GM12878 (cell line): ENCODE results near the gene NFATC3. TPM values are rescaled to one million over a fixed set of nuclear protein-coding genes. Genes with fewer than 3 reads are reported as not detected.

ENCODE experiments used
- ATAC-seq: fragments of 200-7000 bp; cut with Tn5 transposase; 3 replicates; pipeline ENCODE4 v1.9.1; 2020; ENCODE audit warnings: mild to moderate bottlenecking, moderate library complexity
- BruUV-seq: library from RNA; stranded (reverse); fragments of 400-500 nt; replicated peaks from 2 replicates; lab custom pipeline; 2021; lab: Mats Ljungman, UMichigan
- CTCF ChIA-PET: fragments of 300-600 bp; sonication (Branson Sonifier 250); formaldehyde crosslinking; extraction: SDS; loops from one replicate; lab custom pipeline; 2021; ENCODE audit warnings: inconsistent platforms; lab: Yijun Ruan, JAX
- POLR2A ChIA-PET: fragments of 350-600 bp; formaldehyde crosslinking; extraction: SDS; loops from one replicate; lab custom pipeline; 2021; ENCODE audit warnings: inconsistent platforms; lab: Charles Lee
- RAD21 ChIA-PET: fragments of 300-600 bp; sonication (Branson Sonifier 250); formaldehyde crosslinking; loops from one replicate; lab custom pipeline; 2023; ENCODE audit warnings: antibody characterized with exemption; ENCODE audit not compliant: unreplicated experiment; lab: Charles Lee
- SMC1A ChIA-PET: fragments of 300-600 bp; sonication (Branson Sonifier 250); formaldehyde crosslinking; loops from one replicate; lab custom pipeline; 2023; ENCODE audit not compliant: unreplicated experiment, uncharacterized antibody; lab: Charles Lee
- DNase-seq: peaks from one replicate; pipeline ENCODE4 v3.0.0-alpha.2; 2011; ENCODE audit warnings: low read depth, low spot score
- FAIRE-seq: peaks from 3 replicates; lab custom pipeline; 2011; peaks lifted over from hg19 to GRCh38; lab: Jason Lieb, UNC
- H2AFZ ChIP-seq: 2 replicates; pipeline ENCODE4 v1.6.0; 2011; ENCODE audit warnings: low read depth, low read length, control low read depth; ENCODE audit not compliant: control insufficient read depth
- H3K27ac ChIP-seq: 2 replicates; pipeline ENCODE4 v1.5.1; 2011; ENCODE audit warnings: control low read depth; ENCODE audit not compliant: control insufficient read depth, insufficient read depth
- H3K27me3 ChIP-seq, 2 experiments: replicated peaks in 1 of 2; 2 replicates each; pipeline versions ENCODE4 v1.6.0 to v1.6.1; 2011; ENCODE audit warnings: low read length in 1 of 2; ENCODE audit not compliant: control insufficient read depth in 2 of 2, insufficient read depth in 2 of 2
- H3K36me3 ChIP-seq, 2 experiments: 2 replicates each; pipeline ENCODE4 v1.5.1; 2011; ENCODE audit warnings: low read length in 1 of 2; ENCODE audit not compliant: control insufficient read depth in 2 of 2, insufficient read depth in 2 of 2
- H3K4me1 ChIP-seq: 2 replicates; pipeline ENCODE4 v1.6.1; 2011; ENCODE audit warnings: mild to moderate bottlenecking, low read length, moderate library complexity, mixed read lengths; ENCODE audit not compliant: control insufficient read depth, insufficient read depth
- H3K4me2 ChIP-seq: 2 replicates; pipeline ENCODE4 v1.6.0; 2011; ENCODE audit warnings: control low read depth; ENCODE audit not compliant: control insufficient read depth, insufficient read depth
- H3K4me3 ChIP-seq: fragments of 200-600 bp; sonication (generic); 2 replicates; pipeline ENCODE4 v1.5.1; 2016
- H3K79me2 ChIP-seq: 2 replicates; pipeline ENCODE4 v1.6.0; 2011; ENCODE audit warnings: low read length; ENCODE audit not compliant: control insufficient read depth, insufficient read depth
- H3K9ac ChIP-seq: 2 replicates; pipeline ENCODE4 v1.8.0; 2011; ENCODE audit warnings: low read length, control low read depth, mixed read lengths; ENCODE audit not compliant: control insufficient read depth, insufficient read depth
- H3K9me3 ChIP-seq: replicated peaks from 3 replicates; pipeline ENCODE4 v1.5.1; 2011; ENCODE audit warnings: mild to moderate bottlenecking, low read length; ENCODE audit not compliant: control insufficient read depth, insufficient read depth
- H4K20me1 ChIP-seq: 2 replicates; pipeline ENCODE4 v1.6.0; 2011; ENCODE audit not compliant: control insufficient read depth, insufficient read depth
- ATF7 ChIP-seq: fragments of 450-650 bp; IDR thresholded peaks from 2 replicates; pipeline ENCODE4 v1.6.1; 2016; ENCODE audit warnings: low read depth, mild to moderate bottlenecking
- CEBPB ChIP-seq, 2 experiments: fragments of 150-350 bp in 1 of 2; IDR thresholded peaks; 2 replicates each; pipeline ENCODE4 v1.6.1; 2012 to 2014; ENCODE audit warnings: low read depth in 2 of 2, low read length in 2 of 2, borderline replicate concordance in 1 of 2, inconsistent platforms in 1 of 2
- ETV6 ChIP-seq, 2 experiments: fragments of 450-650 bp in 1 of 2; IDR thresholded peaks in 1 of 2; conservative IDR thresholded peaks in 1 of 2; 2 replicates each; pipeline ENCODE4 v1.6.1; 2014; ENCODE audit warnings: antibody characterized with exemption in 1 of 2, borderline replicate concordance in 1 of 2, low read depth in 1 of 2, mild to moderate bottlenecking in 1 of 2, moderate library complexity in 1 of 2
- FOXK2 ChIP-seq: fragments of 450-650 bp; IDR thresholded peaks from 2 replicates; pipeline ENCODE4 v1.6.1; 2017; ENCODE audit warnings: mild to moderate bottlenecking, moderate library complexity
- IKZF2 ChIP-seq, 2 experiments: fragments of 450-650 bp; IDR thresholded peaks; 2 replicates each; pipeline ENCODE4 v1.6.1; 2017; ENCODE audit warnings: mild to moderate bottlenecking in 2 of 2, moderate library complexity in 2 of 2
- MTA3 ChIP-seq: IDR thresholded peaks from 2 replicates; pipeline ENCODE4 v1.6.1; 2012; ENCODE audit warnings: low read length, inconsistent platforms, borderline replicate concordance
- NBN ChIP-seq: fragments of 450-650 bp; IDR thresholded peaks from 2 replicates; pipeline ENCODE4 v1.6.1; 2016
- NR2C2 ChIP-seq: IDR thresholded peaks from 2 replicates; pipeline ENCODE4 v1.6.1; 2011; ENCODE audit warnings: borderline replicate concordance, low read depth; ENCODE audit not compliant: control insufficient read depth, insufficient read length
- RFX5 ChIP-seq: IDR thresholded peaks from 2 replicates; pipeline ENCODE4 v1.6.1; 2011; ENCODE audit warnings: low read depth, low read length, improper control_type of control experiment
- SIX5 ChIP-seq: IDR thresholded peaks from 2 replicates; pipeline ENCODE4 v1.6.1; 2011; ENCODE audit warnings: mild to moderate bottlenecking, low read depth, low read length, moderate library complexity; ENCODE audit not compliant: severe bottlenecking
- STAT1 ChIP-seq: fragments of 450-650 bp; conservative IDR thresholded peaks from 2 replicates; pipeline ENCODE4 v1.6.1; 2014; ENCODE audit warnings: antibody characterized with exemption, mild to moderate bottlenecking
- TCF3 ChIP-seq: IDR thresholded peaks from 2 replicates; pipeline ENCODE4 v1.6.1; 2012; ENCODE audit warnings: low read depth, mild to moderate bottlenecking, low read length, borderline replicate concordance; ENCODE audit not compliant: insufficient read depth
- WRNIP1 ChIP-seq: IDR thresholded peaks from 2 replicates; pipeline ENCODE4 v1.6.1; 2011; ENCODE audit warnings: low read depth, low read length, improper control_type of control experiment, borderline replicate concordance
- WGBS: methylation state at CpG from one replicate; pipeline ENCODE4 v1.1.6; 2016; ENCODE audit warnings: low lambda C conversion rate; ENCODE audit not compliant: insufficient replicate concordance, insufficient coverage; ENCODE audit errors: missing lambda C conversion rate; 5-methylcytosine and 5-hydroxymethylcytosine counted together
- in situ Hi-C: fragments of 300-500 bp; cut with MboI; formaldehyde crosslinking; loops from 9 replicates; pipeline ENCODE4 v1.14.3; 2018; ENCODE audit warnings: mixed read lengths
- intact Hi-C: fragments of 100-400 bp; cut with micrococcal nuclease; formaldehyde crosslinking; loops from one replicate; pipeline ENCODE4 v1.14.2; 2022; ENCODE audit not compliant: unreplicated experiment
- microRNA-seq: library from miRNA; unstranded; fragments of <30 nt; microRNA quantifications from one replicate; pipeline ENCODE4, GENCODE V29; 2018
- polyA plus RNA-seq, 11 experiments: library from polyadenylated mRNA; depleted of rRNA in 4 of 11; unstranded in 6 of 11; stranded (reverse) in 5 of 11; fragments of >200 nt; fragmentation: Nextera tagmentation in 4 of 11; fragmentation: Illumina TruSeq in 1 of 11; extraction: Ambion mirVana in 4 of 11; extraction: Trizol in 1 of 11; gene quantifications; 1 replicate in 1 of 11; 2 replicates in 10 of 11; pipeline versions ENCODE4 v1.2.1 to v1.2.3, GENCODE V29; 2011 to 2016; ENCODE audit warnings: inconsistent platforms in 2 of 11, missing spikeins in 2 of 11, low read depth in 1 of 11
- small RNA-seq: library from RNA; depleted of rRNA; stranded (forward); fragments of <200 nt; gene quantifications from one replicate; pipeline ENCODE3, GENCODE V24; 2014
- total RNA-seq, 4 experiments: library from RNA; depleted of rRNA in 3 of 4; stranded (reverse); fragments of >200 nt in 3 of 4; fragmentation: Illumina TruSeq in 1 of 4; extraction: Trizol in 1 of 4; gene quantifications; 2 replicates each; pipeline versions ENCODE4 v1.2.1 to v1.2.3, GENCODE V29; 2013 to 2021

Gene NFATC3
- total and polyA plus RNA-seq, 10 of the 15 experiments (the other 5 are each of a cell fraction or from before 2014, with no cell fraction given): 4.2 to 37.6 (median 24.9) TPM

- no peak for TF ChIP-seq WRNIP1
- TF ChIP-seq NBN: peak; percentile 90
- no peak for TF ChIP-seq RFX5
- peak; percentile 93 to 96 for TF ChIP-seq IKZF2 (IDR thresholded peaks at IDR 0.05)
- no peak for TF ChIP-seq NR2C2
- peak; percentile 54; the same call in 1 of the 2 replicates for TF ChIP-seq TCF3
- TF ChIP-seq STAT1: no peak
- TF ChIP-seq FOXK2: no peak
- TF ChIP-seq ATF7: peak; percentile 66
Measured at GRCh38 chr16:68275611-68276191, 190.5 kb downstream of the NFATC3 start (continued).

GRCh38 chr16:68276223-68276622, 191.1 kb downstream of the NFATC3 start:
- SMC1A ChIA-PET: interaction anchor here (0.6 to 18.5 kb wide), 7 partner anchors 3 to 81 kb away, joined by 3 to 253 read pairs (median 7); partner anchors contain the start of gene SLC7A6
- Histone ChIP-seq H4K20me1 (no peaks in the 10 kb centered on the region), H3K9me3 (no peaks in the 10 kb centered on the region), H3K9ac (no peak overlapping the region), H3K4me2 (peak overlapping the region; percentile 56), H3K4me3 (peak overlapping the region; percentile 28; the same call in 1 of the 2 replicates), H3K27ac (peak overlapping the region; percentile 70), H3K79me2 (peaks cover 44% of the 10 kb centered on the region), H3K27me3 (no peaks in the 10 kb centered on the region), H2AFZ (no peak overlapping the region), H3K4me1 (peaks cover 37% of the 10 kb centered on the region), H3K36me3 (peaks cover 13 to 18% of the 10 kb centered on the region in 2 experiments)
- CTCF ChIA-PET: interaction anchor here (1.2 to 4.4 kb wide), 6 partner anchors 9 to 43 kb away, joined by 3 to 40 read pairs (median 6); partner anchors contain the start of genes PRMT7, SLC7A6 and SLC7A6OS
- WGBS: 88% methylated on average over 3 of the region's 3 CpGs
- RAD21 ChIA-PET: interaction anchor here (1.0 to 4.1 kb wide), 6 partner anchors 8 to 53 kb away, joined by 3 to 32 read pairs (median 6); partner anchors contain the start of gene SLC7A6
- FAIRE-seq: no peak
- no peak for TF ChIP-seq MTA3
- no peak for TF ChIP-seq ETV6 (conservative IDR thresholded peaks at IDR 0.05 in 1 of 2, IDR thresholded peaks at IDR 0.05 in 1 of 2; ENCODE audit: borderline replicate concordance in 1 of 2, low read depth in 1 of 2)
- TF ChIP-seq SIX5: no peak
- no peak for TF ChIP-seq CEBPB (IDR thresholded peaks at IDR 0.05; ENCODE audit: borderline replicate concordance in 1 of 2, low read depth in 2 of 2, low read length in 2 of 2)
- in situ Hi-C loops: no loop called here
- no TSS peak for BruUV-seq
- no peak for ATAC-seq
- POLR2A ChIA-PET: interaction anchor here (0.8 to 12.2 kb wide), 3 partner anchors 10 to 12 kb away, joined by 3 to 177 read pairs (median 6); partner anchors contain the start of gene SLC7A6
- intact Hi-C loops: no loop called here
- DNase-seq: no peak

Small RNA genes within 50 kb of the gene (microRNA-seq; reads per million reads assigned to microRNA genes)
- not detected for gene MIR6773

Small RNA genes within 50 kb of the gene (small RNA-seq; reads per million reads assigned to genes)
- gene RF00019 (not detected), gene RF00554 (not detected)

Other genes starting within 250 kb of the NFATC3 start
Only the 7 nearest of the 20 such genes appear.
- 3.8 and 5.2 TPM in 2 replicates for gene LCAT, start 141.2 kb upstream of the NFATC3 start, total RNA-seq (2014; rRNA removed)
- 2.3 and 3.1 TPM in 2 replicates for gene LCAT, start 141.2 kb upstream of the NFATC3 start, total RNA-seq (2014; rRNA removed; fragmentation: Illumina TruSeq; extraction: Trizol)
- gene LCAT, start 141.2 kb upstream of the NFATC3 start, total RNA-seq (2021): 8.2 and 11.7 TPM in 2 replicates
- 1.2 and 2.6 TPM in 2 replicates for gene LCAT, start 141.2 kb upstream of the NFATC3 start, polyA plus RNA-seq (2011; rRNA removed)
- gene LCAT, start 141.2 kb upstream of the NFATC3 start, polyA plus RNA-seq (2014; fragmentation: Illumina TruSeq; extraction: Trizol): 0.92 and 3.4 TPM in 2 replicates
- gene LCAT, start 141.2 kb upstream of the NFATC3 start, polyA plus RNA-seq (2014; fragmentation: Nextera tagmentation; extraction: Ambion mirVana): under 1 TPM; 0.61 to 0.71 TPM
- gene LCAT, start 141.2 kb upstream of the NFATC3 start, polyA plus RNA-seq (2014; rRNA removed): 6.5 and 11.7 TPM in 2 replicates
- 1 to 10 TPM; 3.3 TPM for gene LCAT, start 141.2 kb upstream of the NFATC3 start, polyA plus RNA-seq (2016; fragmentation: Nextera tagmentation; extraction: Ambion mirVana)
- gene SLC12A4, start 116.7 kb upstream of the NFATC3 start, total RNA-seq (2014; rRNA removed): 13.7 and 14.5 TPM in 2 replicates
- gene SLC12A4, start 116.7 kb upstream of the NFATC3 start, total RNA-seq (2014; rRNA removed; fragmentation: Illumina TruSeq; extraction: Trizol): 9.2 and 11.3 TPM in 2 replicates
- gene SLC12A4, start 116.7 kb upstream of the NFATC3 start, total RNA-seq (2021): 33.9 and 39.9 TPM in 2 replicates
- gene SLC12A4, start 116.7 kb upstream of the NFATC3 start, polyA plus RNA-seq (2011; rRNA removed): 6.8 and 14.0 TPM in 2 replicates
- 11.5 and 14.0 TPM in 2 replicates for gene SLC12A4, start 116.7 kb upstream of the NFATC3 start, polyA plus RNA-seq (2014; fragmentation: Illumina TruSeq; extraction: Trizol)
- gene SLC12A4, start 116.7 kb upstream of the NFATC3 start, polyA plus RNA-seq (2014; fragmentation: Nextera tagmentation; extraction: Ambion mirVana): 1 to 10 TPM in 1 of 2 experiments, under 1 TPM in 1; 0.95 to 1.7 TPM
- gene SLC12A4, start 116.7 kb upstream of the NFATC3 start, polyA plus RNA-seq (2014; rRNA removed): 17.5 and 18.7 TPM in 2 replicates
- 10 to 100 TPM; 18.6 to 18.7 TPM for gene SLC12A4, start 116.7 kb upstream of the NFATC3 start, polyA plus RNA-seq (2016; fragmentation: Nextera tagmentation; extraction: Ambion mirVana)
- 0.11 TPM in 1 of 2 replicates, not detected in the other for gene DPEP3, start 104.9 kb upstream of the NFATC3 start, total RNA-seq (2014; rRNA removed)
- gene DPEP3, start 104.9 kb upstream of the NFATC3 start, total RNA-seq (2014; rRNA removed; fragmentation: Illumina TruSeq; extraction: Trizol): not detected in 2 replicates
- gene DPEP3, start 104.9 kb upstream of the NFATC3 start, total RNA-seq (2021): not detected in 2 replicates
- not detected in 2 replicates for gene DPEP3, start 104.9 kb upstream of the NFATC3 start, polyA plus RNA-seq (2011; rRNA removed)
- not detected in 2 replicates for gene DPEP3, start 104.9 kb upstream of the NFATC3 start, polyA plus RNA-seq (2014; fragmentation: Illumina TruSeq; extraction: Trizol)
- not detected for gene DPEP3, start 104.9 kb upstream of the NFATC3 start, polyA plus RNA-seq (2014; fragmentation: Nextera tagmentation; extraction: Ambion mirVana)
- not detected in 2 replicates for gene DPEP3, start 104.9 kb upstream of the NFATC3 start, polyA plus RNA-seq (2014; rRNA removed)
- not detected for gene DPEP3, start 104.9 kb upstream of the NFATC3 start, polyA plus RNA-seq (2016; fragmentation: Nextera tagmentation; extraction: Ambion mirVana)
- gene DPEP2, start 85.9 kb upstream of the NFATC3 start, total RNA-seq (2014; rRNA removed): 2.8 and 3.4 TPM in 2 replicates
- 0.78 and 1.0 TPM in 2 replicates for gene DPEP2, start 85.9 kb upstream of the NFATC3 start, total RNA-seq (2014; rRNA removed; fragmentation: Illumina TruSeq; extraction: Trizol)
- gene DPEP2, start 85.9 kb upstream of the NFATC3 start, total RNA-seq (2021): 1.9 and 2.7 TPM in 2 replicates
- 0.04 TPM in 1 of 2 replicates, not detected in the other for gene DPEP2, start 85.9 kb upstream of the NFATC3 start, polyA plus RNA-seq (2011; rRNA removed)
- gene DPEP2, start 85.9 kb upstream of the NFATC3 start, polyA plus RNA-seq (2014; fragmentation: Illumina TruSeq; extraction: Trizol): 1.5 and 1.9 TPM in 2 replicates
- gene DPEP2, start 85.9 kb upstream of the NFATC3 start, polyA plus RNA-seq (2014; fragmentation: Nextera tagmentation; extraction: Ambion mirVana): 1 to 10 TPM in 1 of 2 experiments, under 1 TPM in 1; 0.74 to 1.1 TPM
- 2.4 and 2.5 TPM in 2 replicates for gene DPEP2, start 85.9 kb upstream of the NFATC3 start, polyA plus RNA-seq (2014; rRNA removed)
- gene DPEP2, start 85.9 kb upstream of the NFATC3 start, polyA plus RNA-seq (2016; fragmentation: Nextera tagmentation; extraction: Ambion mirVana): 1 to 10 TPM; 2.5 to 4.0 TPM
- not detected in 2 replicates for gene DPEP2NB, start 69.5 kb upstream of the NFATC3 start, total RNA-seq (2014; rRNA removed)
- not detected in 2 replicates for gene DPEP2NB, start 69.5 kb upstream of the NFATC3 start, total RNA-seq (2014; rRNA removed; fragmentation: Illumina TruSeq; extraction: Trizol)
- gene DPEP2NB, start 69.5 kb upstream of the NFATC3 start, total RNA-seq (2021): not detected in 2 replicates
- gene DPEP2NB, start 69.5 kb upstream of the NFATC3 start, polyA plus RNA-seq (2011; rRNA removed): not detected in 2 replicates
- gene DPEP2NB, start 69.5 kb upstream of the NFATC3 start, polyA plus RNA-seq (2014; fragmentation: Illumina TruSeq; extraction: Trizol): not detected in 2 replicates
- gene DPEP2NB, start 69.5 kb upstream of the NFATC3 start, polyA plus RNA-seq (2014; fragmentation: Nextera tagmentation; extraction: Ambion mirVana): not detected
- gene DPEP2NB, start 69.5 kb upstream of the NFATC3 start, polyA plus RNA-seq (2014; rRNA removed): not detected in 2 replicates
- gene DPEP2NB, start 69.5 kb upstream of the NFATC3 start, polyA plus RNA-seq (2016; fragmentation: Nextera tagmentation; extraction: Ambion mirVana): not detected
- 20.1 and 24.1 TPM in 2 replicates for gene DDX28, start 62.1 kb upstream of the NFATC3 start, total RNA-seq (2014; rRNA removed)
- 14.8 and 15.8 TPM in 2 replicates for gene DDX28, start 62.1 kb upstream of the NFATC3 start, total RNA-seq (2014; rRNA removed; fragmentation: Illumina TruSeq; extraction: Trizol)
- gene DDX28, start 62.1 kb upstream of the NFATC3 start, total RNA-seq (2021): 25.4 and 25.5 TPM in 2 replicates
- gene DDX28, start 62.1 kb upstream of the NFATC3 start, polyA plus RNA-seq (2011; rRNA removed): 10.3 and 15.3 TPM in 2 replicates
- gene DDX28, start 62.1 kb upstream of the NFATC3 start, polyA plus RNA-seq (2014; fragmentation: Illumina TruSeq; extraction: Trizol): 14.3 and 14.5 TPM in 2 replicates
- 1 to 10 TPM; 3.6 to 7.2 TPM for gene DDX28, start 62.1 kb upstream of the NFATC3 start, polyA plus RNA-seq (2014; fragmentation: Nextera tagmentation; extraction: Ambion mirVana)
- gene DDX28, start 62.1 kb upstream of the NFATC3 start, polyA plus RNA-seq (2014; rRNA removed): 29.3 and 32.3 TPM in 2 replicates
- 10 to 100 TPM; 34.1 to 40.4 TPM for gene DDX28, start 62.1 kb upstream of the NFATC3 start, polyA plus RNA-seq (2016; fragmentation: Nextera tagmentation; extraction: Ambion mirVana)
- gene DUS2, start 62.1 kb upstream of the NFATC3 start, total RNA-seq (2014; rRNA removed): 28.7 and 33.5 TPM in 2 replicates
- 25.8 and 26.4 TPM in 2 replicates for gene DUS2, start 62.1 kb upstream of the NFATC3 start, total RNA-seq (2014; rRNA removed; fragmentation: Illumina TruSeq; extraction: Trizol)
- 25.2 and 28.1 TPM in 2 replicates for gene DUS2, start 62.1 kb upstream of the NFATC3 start, total RNA-seq (2021)
- gene DUS2, start 62.1 kb upstream of the NFATC3 start, polyA plus RNA-seq (2011; rRNA removed): 12.4 and 17.9 TPM in 2 replicates
- 18.9 and 24.6 TPM in 2 replicates for gene DUS2, start 62.1 kb upstream of the NFATC3 start, polyA plus RNA-seq (2014; fragmentation: Illumina TruSeq; extraction: Trizol)
- gene DUS2, start 62.1 kb upstream of the NFATC3 start, polyA plus RNA-seq (2014; fragmentation: Nextera tagmentation; extraction: Ambion mirVana): 1 to 10 TPM; 4.8 to 7.8 TPM
- gene DUS2, start 62.1 kb upstream of the NFATC3 start, polyA plus RNA-seq (2014; rRNA removed): 21.7 and 23.0 TPM in 2 replicates
- gene DUS2, start 62.1 kb upstream of the NFATC3 start, polyA plus RNA-seq (2016; fragmentation: Nextera tagmentation; extraction: Ambion mirVana): 10 to 100 TPM; 28.9 to 32.3 TPM